GM18873 (cell line): ENCODE data around the gene C10orf53.
"Not testable (repeated sequence)": the region's sequence is repeated elsewhere in the genome, so short reads cannot be mapped to it uniquely, and the experiment has no call there.

Source experiments
- ATAC-seq: cut with Tn5 transposase; IDR thresholded peaks from one replicate; pipeline ENCODE4 v1.9.1; 2021; ENCODE audit warnings: mild to moderate bottlenecking, moderate library complexity, moderate number of reproducible peaks; ENCODE audit not compliant: unreplicated experiment, low FRiP score

C10orf53 gene

DNA sequence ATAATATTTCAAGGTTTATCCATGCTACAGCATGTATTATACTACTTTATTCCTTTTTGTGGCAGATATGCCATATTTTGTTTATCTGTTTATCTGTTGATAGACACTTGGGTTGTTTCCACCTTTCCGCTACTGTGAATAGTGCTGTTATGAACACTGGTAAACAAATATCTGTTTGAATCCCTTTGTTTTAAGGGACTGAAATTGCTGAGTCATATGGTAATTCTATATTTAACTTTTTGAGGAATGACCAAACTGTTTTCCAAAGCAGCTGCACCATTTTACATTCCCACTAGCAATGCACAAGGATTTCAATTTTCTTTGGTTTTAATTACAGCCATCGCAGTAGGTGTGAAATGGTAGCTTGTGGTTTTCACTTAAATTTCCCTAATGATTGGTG is 3.4 kb downstream of the C10orf53 start:
- ATAC-seq, result no peak

DNA sequence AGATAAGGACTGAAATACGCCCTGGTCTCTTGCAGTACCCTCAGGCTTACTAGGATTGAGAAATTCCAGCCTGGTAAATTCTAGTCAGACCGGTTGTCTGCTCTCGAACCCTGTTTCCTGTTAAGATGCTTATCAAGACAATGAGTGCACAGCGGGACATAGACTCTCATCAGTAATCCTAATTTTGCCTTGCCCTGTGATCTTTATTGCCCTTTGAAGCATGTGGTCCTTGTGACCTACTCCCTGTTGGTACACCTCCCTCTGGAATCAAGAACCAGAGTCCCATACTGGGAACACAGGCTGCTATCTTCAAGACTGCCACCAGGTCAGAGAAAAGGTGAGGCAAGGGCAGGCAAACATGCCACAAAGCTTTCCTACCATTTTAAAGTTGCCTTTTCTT is 7.2 kb downstream of the C10orf53 start:
- no peak for ATAC-seq

DNA sequence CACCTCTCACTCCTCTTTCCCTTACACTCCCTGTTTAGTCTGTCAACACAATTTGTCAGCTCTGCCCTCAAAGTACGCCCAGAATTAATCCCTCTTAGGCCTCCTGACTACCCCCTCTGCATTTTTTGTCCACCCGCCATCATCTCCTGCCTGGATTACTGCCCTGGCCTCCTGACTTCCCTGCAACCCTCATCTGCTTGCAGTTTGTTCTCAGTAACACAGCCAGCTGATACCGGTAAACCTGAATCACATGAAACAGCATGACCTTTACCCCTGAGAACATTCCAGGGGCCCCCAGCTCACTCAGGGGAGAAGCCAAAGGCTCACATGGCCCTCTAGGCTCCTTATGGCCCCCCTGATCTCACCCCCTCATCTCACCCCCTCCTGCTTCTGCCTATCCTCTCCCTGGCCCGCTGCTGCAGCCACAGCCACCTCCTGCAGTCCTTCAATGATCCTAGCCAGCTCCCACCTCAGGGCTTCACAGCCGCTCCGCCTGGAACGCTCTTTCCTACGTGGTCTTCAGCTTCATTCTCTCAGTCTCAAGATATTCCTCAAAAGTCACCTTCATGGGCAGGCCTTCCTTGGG is 8.9 kb downstream of the C10orf53 start:
- no peak for ATAC-seq

DNA sequence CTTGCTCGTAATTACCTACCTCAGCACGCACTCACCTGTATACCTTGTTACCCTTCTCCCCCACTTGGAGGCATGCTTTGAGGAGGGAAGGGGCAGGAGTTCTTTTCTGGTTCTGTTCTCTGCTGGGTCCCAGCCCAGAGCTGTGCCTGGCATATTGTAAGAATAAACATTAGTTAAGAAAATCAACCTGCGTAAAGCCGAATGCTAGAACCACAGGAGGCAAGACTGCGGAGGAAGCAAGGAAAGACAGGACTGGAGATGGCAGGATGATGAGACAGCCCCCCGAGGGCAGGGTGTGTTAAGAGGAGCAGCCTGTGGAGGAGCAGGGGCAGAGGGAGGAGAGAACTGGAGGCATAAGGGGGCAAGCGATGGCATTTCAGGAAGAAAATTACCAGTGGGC is 9.5 kb downstream of the C10orf53 start:
- no peak for ATAC-seq

DNA sequence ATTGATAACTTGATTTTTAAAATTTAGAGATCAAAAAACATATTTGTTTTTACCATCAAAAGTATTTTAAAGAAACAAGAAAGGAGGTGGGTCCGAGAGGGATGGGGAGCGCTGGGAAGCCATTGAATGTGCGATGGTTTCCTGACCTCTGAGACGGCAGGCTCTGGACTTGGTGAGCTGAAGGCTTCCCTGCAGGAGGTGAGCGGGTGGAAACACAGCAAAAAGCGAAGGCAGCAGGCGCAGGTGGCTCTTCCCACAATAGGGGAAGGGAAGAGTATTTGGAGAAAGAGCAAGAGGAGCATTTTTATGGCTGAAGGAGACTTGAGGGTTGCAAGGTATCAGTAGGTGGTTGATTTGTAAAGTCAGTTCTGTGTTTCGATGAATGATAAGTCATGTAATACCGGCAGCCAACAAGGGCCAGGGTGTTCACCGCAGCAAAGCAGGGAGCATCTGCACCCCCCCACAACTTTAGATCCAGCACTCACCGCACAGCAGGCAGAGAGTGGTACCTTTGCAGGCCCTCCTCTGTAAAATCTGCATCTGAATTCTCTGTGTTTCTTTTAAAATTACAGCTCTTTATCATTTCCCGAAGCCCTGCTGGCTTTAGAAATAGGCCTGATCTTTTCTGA is 10.5 kb downstream of the C10orf53 start:
- no peak for ATAC-seq

DNA sequence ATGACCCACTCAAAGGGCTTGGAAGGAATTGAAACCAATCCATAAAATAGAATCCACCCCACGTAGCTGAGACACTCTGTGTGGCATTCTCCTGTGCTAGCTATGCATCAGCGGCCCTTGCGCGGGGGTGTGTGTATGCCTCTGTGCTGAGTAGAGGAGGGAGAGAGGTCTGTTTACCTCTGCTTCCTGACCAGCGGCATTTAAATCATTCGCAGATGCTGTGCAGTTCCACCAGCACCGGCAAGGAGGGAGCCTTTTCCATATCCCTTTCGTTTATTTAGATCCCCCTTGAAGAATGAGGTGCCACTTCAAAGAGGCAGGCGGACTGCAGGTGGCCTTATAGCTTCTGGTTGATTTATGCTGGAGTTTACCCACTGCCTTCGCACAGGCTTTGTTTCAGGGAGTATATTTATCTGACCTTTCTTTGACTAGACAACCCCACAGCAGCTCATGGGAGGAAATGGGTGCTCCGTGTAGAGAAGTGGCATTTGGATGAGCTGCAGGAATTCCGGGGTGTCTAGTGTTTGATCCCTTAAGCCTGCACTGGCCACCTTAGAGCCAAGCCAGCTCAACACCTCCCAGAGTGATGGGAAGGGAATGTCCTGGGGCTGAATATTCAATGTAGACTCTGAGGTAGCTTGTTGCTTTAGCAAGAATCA is 11.4 kb downstream of the C10orf53 start:
- ATAC-seq, result no peak

DNA sequence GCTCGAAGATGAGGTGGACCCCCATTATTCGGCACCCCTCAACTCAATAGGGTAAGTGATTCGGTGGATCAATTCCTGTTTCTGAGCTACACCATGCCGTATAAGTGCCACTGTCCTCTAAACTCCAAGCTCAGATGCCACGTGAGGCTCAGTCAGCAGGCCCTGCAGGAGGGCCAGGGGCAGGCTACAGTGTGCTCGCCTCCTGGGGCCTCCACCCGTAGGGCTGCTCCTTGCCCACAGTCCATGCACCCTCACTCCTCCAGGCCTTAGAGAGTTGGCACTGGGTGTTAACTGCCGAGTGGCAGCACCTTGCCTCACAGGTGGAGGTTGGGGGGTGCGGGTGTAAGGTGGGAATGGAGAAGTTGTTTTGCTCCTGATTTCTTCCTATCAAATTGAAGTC is 12.1 kb downstream of the C10orf53 start:
- no peak for ATAC-seq

DNA sequence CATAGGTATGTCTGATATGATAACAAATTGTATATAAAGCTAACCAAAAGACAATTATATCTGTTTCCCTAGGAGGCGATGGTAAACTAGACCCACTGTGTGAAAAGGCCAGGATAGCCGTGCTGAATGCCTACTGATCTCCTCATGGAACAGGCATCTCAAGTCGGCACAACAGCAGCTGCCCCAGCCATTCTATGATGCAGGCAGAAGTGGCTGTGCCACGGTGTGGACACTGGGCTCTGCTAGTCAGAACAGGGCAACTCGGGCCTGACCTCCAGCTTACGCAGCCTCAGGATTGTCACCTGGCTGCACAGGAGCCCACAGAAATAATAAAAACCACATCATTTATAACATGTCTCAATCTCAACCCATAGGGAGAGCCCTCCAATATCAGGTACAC is 15.0 kb downstream of the C10orf53 start:
- ATAC-seq, result no peak

DNA sequence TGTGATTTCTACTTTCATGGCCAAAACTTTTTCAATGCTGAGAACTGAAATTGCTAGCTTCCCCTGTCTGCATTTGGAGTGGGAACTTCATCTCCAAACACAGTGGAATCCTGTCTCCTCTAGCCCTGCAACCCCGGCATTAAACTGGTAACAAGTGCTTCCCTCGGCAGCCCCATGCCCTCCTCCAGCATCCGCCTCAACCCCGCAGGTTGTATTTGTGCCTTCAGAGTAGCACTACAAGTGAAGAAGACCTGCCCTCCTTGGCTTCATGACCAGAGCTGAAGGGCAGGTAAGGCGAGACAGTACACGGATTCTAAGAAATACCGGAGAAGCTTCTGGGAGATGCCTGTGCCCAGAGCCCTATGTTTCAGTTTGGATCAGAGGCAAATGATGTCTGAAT is 16.9 kb downstream of the C10orf53 start:
- ATAC-seq, result no peak

DNA sequence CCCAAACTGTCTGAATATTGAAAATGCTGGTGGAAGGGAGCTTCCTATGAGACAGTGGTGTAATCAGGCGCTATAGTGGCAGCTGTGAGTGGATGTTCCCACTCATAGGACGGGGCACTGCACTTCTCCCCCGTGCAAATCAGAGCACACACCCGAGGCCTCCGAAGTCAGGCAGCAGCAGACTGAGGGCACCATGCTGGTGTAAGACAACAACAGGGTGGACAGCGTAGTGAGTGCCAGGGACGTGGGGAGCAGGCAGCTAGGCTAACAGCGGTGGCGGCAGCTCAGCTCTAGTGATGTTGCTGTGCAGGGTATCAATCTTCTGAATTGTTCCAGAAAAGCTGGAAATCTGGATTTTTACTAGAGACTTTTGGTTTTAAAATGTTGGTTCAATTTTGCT is 19.2 kb downstream of the C10orf53 start:
- ATAC-seq, result no peak

DNA sequence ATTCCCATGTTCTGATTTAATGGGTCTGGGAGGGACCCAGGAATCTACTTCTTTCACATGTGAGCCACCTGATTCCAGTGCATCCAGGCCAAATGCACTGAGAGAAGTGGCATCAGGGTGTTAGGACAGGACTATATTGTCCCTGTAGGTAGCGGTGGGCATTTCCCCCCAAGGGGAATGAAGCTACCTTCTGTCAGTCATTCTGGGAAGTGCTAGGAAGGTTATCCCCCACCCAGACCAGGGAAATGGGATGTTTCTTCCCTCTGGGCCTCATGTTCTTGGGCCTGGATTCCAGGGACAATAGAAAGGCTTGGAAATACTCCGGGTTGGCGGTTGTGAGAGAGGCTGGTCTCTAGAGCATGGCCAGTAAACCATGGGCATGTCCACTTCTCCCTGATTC is 20.8 kb downstream of the C10orf53 start:
- ATAC-seq, result no peak

DNA sequence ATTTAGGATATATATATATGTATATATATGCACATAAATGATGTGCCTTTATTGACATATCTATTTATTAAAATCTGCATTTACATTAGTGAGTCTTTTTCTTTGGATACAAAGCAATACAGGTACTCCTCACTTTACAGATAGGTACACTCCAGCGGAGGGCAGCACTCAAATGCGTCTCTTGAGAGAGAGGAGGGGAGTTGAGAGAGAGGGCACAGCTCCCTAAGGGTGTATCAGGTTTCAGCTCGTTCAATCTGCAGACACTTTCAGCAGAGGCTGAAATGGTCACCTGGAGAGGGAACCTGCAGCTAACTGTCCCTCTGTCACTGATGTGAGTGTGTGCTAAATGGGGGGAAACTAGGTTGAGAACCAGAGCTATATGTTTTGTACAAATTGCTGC is 21.5 kb downstream of the C10orf53 start:
- no peak for ATAC-seq

DNA sequence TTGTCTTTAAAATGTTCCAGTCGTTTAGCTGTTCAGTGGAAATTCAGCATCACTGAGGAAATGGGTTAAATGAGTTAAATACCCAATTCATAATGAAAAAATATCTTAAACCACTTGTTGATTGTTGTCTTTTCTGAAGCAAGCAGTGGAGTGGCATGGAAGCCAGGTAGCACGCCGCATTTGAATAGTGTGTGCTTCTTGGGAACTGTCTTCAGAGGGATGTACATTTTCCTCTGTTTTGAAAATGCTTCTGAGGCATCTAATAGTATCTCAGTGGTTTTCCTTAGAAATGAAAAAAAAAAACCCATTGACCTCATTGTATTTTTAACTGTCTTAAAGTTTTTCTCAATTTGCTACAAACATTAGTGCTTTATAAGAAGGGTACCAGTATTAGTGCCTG is 28.1 kb downstream of the C10orf53 start:
- ATAC-seq, result no peak

DNA sequence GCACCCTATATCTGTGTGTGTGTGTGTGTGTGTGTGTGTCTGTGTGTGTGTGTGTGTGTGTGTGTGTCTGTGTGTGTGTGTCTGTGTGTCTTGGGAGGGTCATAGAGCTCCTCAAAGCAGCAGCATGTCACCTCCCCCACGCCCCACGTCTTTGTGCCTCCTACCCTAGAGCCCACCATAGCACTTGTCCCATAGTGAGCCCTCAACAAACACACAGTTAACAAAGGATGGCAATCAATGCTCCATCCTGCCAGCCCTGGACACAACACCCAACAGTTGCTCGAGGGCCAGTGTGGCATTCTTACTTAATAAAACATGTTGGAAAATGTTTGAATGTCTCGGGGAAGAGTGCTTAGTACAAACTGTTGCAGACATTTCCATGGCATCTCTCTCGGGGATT is 30.5 kb downstream of the C10orf53 start:
- no peak for ATAC-seq

DNA sequence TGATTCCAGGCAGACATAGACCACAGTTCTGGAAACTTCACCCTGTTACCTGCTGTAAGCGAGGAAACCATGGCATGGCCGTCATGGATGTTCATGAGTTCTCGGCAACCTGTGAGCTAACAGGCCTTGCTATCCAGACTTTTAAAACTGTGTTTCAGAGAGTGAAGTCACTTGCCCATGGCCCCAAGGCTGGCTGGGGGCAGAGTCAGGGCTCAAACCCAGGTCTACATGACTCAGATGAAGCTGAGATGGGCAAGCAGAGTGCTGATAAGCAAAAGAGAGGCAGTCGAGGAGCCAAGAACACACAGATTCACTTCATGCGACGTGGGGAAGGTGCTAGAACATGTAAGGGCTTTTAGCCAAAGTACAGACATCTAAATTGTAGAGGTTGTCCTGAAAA is 31.5 kb downstream of the C10orf53 start:
- no peak for ATAC-seq

DNA sequence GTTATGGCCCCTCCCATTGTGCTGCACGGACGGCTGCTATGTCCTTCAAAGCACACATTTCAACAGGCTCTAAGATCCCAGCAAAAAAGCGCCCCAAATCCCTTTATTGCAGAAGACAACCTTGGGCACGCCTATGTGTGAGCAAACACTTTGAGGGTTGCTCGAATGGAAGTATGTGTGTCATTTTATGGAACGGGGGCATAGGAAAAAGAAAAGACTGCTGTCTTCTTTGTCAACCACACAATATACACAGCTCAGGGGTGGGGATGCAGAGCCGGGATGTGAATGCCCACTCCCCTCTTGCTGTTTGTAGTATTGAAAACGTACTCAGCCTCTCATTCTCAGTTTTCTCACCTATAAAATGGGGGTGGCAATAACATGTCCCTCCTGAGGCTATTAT is 32.0 kb downstream of the C10orf53 start:
- ATAC-seq, result no peak

DNA sequence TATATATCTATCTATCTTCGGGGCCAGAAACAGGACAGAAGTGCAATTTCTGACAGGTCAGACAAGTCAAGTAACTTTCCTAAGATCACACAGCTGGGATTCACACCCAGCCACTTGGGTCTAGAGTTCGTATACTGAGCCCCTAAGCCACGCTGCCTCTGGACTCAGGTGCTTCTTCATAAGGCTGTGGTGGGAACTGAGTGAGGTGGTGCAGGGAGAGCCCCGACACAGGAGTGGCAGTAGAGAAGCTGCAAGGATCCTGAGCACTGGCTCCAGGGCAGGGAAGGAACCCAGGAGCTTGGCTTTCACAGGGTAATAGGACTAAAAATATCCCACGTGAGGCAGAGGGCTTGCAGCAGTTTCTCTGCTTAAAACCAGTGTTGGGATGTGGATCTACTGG is 33.8 kb downstream of the C10orf53 start:
- no peak for ATAC-seq

DNA sequence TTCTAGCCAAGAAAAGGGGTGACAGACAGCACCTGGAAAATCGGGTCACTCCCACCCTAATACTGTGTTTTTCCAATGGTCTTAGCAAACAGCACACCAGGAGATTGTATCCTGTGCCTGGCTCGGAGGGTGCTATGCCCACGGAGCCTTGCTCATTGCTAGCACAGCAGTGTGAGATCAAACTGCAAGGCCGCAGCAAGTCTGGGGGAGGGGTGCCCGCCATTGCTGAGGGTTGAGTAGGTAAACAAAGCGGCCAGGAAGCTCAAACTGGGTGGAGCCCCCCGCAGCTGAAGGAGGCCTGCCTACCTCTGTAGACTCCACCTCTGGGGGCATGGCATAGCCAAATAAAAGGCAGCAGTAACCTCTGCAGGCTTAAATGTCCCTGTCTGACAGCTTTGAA is 35.7 kb downstream of the C10orf53 start:
- ATAC-seq, result not testable (repeated sequence)

DNA sequence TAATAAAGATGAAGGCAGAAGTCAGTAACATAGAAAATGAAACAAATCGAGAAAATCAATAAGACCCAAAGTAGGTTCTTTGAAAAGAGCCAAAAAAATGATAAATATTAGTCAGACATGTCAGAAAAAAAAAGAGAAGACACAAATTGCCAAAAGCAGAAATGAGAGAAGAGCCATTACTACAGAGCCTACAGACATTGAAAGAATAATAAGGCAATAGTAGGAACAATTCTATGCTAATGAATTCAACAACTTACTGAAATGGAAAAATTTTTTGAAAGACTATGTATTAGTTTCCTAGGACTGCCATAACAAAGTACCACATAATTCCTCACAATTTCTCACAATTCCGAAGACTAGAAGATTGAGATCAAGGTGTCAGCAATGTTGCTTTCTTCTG is 47.1 kb downstream of the C10orf53 start:
- no peak for ATAC-seq

DNA sequence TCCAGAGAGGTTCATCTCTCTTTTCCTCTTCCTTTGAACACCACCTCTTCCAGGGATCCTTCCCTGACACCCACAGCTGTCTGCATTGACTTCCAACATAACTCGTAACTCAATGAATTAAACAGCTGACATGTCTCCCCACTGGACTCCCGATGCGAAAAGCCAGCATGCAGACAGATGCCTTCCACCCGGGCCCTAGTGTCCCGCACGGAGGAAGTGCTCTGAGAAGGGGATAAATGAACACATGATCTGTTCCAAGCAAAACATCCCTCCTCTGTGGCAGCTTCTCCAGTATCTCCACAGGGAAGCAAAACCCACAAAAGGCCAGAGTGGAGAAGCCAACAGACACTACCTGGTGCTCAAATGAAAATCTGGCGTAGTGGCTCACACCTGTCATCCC is 54.4 kb downstream of the C10orf53 start:
- ATAC-seq, result no peak

DNA sequence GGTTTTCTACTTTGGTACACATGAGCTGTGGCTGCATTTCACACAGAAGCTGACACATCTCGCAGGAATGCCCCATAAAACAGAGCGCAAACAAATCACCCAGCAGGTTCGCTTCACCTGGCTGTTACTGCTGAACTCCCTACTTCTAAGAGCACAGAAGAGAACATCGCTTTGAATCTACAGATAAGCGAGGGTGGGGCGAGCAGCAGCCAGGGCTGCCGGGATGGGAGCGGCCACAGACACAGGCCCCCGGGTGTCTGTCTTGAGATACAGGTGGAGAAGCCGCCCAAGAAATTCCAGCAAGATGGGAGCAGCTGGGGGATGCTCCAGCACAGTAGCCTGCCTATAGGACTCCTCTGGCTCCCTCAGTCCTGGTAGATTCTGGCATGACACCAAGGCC is 55.2 kb downstream of the C10orf53 start:
- no peak for ATAC-seq

DNA sequence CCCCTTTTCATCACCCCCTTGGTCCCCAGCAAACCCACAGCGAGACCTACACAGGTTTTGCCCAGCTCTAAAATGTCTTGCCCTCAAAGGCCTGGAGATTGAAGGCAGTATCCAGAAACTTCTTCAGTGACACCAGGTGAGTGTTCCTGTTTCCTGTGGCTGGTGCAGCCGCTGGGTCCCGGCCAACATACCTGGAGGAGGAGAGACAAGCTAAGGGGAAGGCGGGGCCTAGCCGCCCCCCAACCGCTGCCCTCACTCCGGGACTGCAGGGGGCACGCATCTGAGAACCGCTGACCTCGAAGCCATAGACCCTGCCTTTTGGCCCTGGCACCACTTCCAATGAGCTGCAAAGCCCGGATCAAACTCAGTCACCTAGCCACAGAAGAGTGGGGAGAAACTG is 55.7 kb downstream of the C10orf53 start:
- no peak for ATAC-seq
